DMS79 treated with DMSO at 0.1 percent for 48 hours (cell line): ENCODE measurements around the gene ATP13A1.

Experiments
- DNase-seq: peaks from one replicate; lab custom pipeline; 2025; lab: John Stamatoyannopoulos, UW

ATP13A1 gene

GRCh38 chr19:19643158-19644053 lies 20.1 kb downstream of the ATP13A1 start, which contains the start of gene GMIP:
Gene GMIP, minus strand, starts transcription at chr19:19643657. Its CDS starts 128 bp downstream, at chr19:19643529.
- DNase-seq: peak; percentile 79

- peak; percentile 40 for DNase-seq
Observed at GRCh38 chr19:19642506-19643157, 20.8 kb downstream of the ATP13A1 start.

GRCh38 chr19:19637523-19638251 lies 25.8 kb downstream of the ATP13A1 start:
- no peak for DNase-seq

GRCh38 chr19:19637186-19637522 lies 26.3 kb downstream of the ATP13A1 start:
- no peak for DNase-seq

- no peak for DNase-seq
Observed at GRCh38 chr19:19636573-19637185, 26.8 kb downstream of the ATP13A1 start.

- DNase-seq: no peak
Observed at GRCh38 chr19:19635313-19635702, 28.2 kb downstream of the ATP13A1 start.

GRCh38 chr19:19634516-19635312 lies 28.8 kb downstream of the ATP13A1 start:
- no peak for DNase-seq

DNA sequence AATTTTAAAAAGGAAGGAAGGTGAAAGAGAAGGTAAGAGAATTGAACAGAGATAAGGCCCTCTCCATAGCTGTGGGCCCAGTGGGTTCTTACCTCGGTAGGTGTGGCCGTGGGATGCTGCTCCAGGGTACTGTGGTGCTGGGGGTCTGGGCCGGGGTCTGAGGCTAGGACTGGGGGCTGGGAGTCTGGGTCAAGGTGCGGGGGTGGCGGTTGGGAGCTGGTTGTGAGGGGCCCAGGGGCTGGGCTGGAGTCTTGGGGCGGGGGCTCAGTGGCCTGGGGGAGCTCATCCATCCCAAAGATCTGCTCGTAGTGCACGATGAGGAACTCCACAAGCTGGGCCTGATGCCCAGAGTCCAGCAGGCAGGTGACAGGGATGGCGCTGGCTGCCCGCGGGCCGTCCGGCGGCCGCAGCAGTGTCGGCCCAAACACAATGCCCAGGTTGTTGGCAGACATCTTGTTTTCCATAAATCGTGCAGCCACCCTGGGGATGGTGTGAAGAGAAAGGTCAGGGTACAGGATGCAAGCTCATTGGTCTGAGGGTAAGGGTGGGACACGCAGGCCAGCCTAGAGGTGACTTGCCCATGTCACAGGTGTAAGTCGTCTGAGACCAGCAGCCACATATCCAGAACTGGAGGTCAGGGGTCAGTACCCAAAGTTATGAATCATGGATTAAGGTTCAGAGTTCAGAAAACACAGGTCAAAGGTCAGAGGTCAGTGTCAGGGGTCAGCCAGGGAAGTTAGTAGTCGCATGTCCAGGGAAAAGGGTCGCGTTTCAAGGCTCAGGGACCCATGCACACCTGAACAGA lies 29.6 kb downstream of the ATP13A1 start:
- no peak for DNase-seq

DNA sequence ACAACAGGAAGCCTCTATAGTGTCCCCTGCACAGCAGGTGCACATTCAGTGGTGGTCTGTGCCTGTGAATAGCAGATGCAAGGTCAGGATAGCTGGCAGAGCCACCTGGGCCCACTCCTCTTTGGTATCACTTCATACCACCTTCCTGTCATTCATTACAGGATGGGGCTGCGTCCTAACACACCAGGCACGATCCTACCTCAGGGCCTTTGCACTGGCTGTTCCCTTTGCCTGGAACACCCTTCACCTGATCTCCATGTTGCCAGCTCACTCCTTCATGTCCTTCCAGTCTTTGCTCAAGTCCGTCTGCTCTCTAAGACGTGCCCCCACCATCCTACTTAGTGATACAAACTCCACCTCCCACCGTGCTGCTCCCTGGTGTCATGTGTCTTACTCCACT lies 30.8 kb downstream of the ATP13A1 start:
- no peak for DNase-seq

GRCh38 chr19:19631346-19631745 lies 32.1 kb downstream of the ATP13A1 start:
- no peak for DNase-seq

DNA sequence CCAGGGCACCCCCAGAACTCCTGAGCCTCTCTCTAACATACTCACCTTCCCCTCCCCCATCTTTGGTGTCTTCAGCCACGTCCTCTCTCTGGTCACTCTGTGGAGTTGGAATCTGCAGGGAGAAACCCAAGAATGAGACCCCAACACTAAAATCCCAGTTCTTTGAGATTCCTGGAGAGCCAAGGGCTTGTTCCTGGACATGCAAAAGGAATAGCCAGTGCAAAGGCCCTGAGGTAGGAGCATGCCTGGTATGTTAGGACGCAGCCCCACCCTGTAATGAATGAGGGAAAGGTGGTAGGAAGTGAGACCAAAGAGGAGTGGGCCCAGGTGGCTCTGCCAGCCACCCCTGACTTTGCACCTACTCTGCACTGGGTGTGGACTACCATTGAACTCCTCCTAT lies 33.0 kb downstream of the ATP13A1 start:
- DNase-seq: no peak

GRCh38 chr19:19630062-19630414 lies 33.4 kb downstream of the ATP13A1 start:
- DNase-seq: no peak

- peak; percentile 85 for DNase-seq
Observed at GRCh38 chr19:19628501-19629134, 34.9 kb downstream of the ATP13A1 start.

DNA sequence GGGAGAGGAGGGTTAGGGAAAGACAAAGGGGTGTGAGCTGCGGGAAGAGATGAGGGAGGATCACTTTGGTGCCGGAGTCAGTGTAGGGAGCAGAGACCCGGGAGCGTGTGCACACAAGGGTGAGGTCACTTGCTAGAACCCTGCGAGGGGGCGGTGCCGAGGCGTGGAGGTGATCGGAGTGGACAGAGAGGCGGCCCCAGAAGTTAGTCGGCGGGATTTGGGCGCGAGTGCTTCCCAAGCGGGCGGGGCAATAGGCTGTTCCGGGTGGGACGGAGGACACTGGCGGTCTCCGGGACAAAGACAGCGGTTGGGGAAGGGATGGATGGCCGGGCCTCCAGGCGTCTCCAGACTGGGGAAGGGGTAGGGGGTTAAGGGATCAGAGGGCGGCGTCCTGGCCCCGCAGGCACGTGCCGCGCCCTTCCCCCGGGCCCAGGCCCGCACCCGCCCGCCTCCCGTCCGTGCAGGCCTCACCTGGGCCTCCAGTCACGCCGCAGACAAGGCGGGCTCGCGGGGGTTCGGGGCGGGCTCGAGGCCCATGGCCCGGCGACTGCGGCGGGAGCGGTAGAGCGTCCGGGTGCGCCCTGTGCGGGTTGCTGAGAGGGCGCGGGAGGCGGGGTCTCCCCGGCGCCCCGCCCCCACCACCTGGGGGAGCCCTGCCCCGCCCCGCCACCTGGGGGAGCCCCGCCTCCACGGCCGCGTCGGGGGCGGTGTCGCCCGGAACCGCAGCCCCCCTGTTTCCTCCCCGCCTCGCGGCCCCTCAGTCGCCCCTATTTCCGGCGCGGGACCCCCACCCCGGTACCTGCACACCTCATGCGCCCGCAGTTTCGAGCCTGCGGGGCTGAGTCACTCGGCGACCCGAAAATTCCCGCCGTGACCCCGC lies 35.6 kb downstream of the ATP13A1 start, which contains the start of gene LPAR2:
TSS of gene LPAR2 (minus strand) at position 600 of the 880 bp plus-strand sequence. CDS start 945 bp downstream, outside the sequence.
- DNase-seq: peak; percentile 75

GRCh38 chr19:19626516-19627472 lies 36.7 kb downstream of the ATP13A1 start:
- no peak for DNase-seq

DNA sequence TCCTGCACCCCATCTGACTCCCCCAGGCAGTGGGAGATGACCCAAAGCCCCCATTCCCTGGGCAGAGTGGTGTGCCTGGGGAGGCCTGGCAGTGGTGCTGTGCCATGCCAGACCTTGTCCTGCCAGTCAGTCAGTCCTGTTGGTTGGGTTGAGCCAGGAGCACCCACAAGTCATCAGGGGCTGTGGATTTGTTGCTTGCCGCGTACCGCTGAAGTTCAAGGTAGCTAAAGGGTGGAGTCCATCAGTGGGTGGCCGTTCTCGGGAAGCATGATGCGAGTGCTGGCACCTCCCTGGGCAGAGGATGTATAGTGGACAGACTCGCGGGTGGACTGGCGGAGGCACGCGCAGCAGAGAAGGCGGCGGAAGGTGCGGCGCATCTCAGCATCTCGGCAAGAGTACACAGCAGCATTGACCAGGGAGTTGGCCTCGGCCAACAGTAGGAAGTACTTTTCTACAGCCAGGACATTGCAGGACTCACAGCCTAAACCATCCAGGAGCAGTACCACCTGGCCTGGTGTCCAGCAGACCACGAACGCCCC lies 39.4 kb downstream of the ATP13A1 start:
- no peak for DNase-seq

GRCh38 chr19:19623383-19623782 lies 40.1 kb downstream of the ATP13A1 start:
- no peak for DNase-seq

DNA sequence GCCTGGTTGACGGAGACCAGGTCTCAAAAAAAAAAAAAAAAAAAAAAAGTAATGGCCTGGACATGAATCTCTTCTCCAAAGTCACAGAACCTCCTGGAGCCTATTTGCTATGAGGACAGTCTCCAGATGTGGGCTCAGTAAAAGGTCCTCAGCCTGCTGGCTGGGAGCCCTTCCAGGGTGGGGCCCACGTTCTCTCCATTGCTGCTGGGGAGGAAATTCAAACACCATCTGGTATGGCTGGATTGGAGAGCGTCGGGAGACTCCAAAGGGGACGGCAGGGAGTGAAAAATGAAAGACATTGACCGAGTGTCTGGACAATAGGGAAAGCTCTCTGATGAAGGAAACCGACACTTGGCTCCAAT lies 43.6 kb downstream of the ATP13A1 start:
- no peak for DNase-seq
